H1 (cell line): Measurements from ENCODE around the gene VEGFC. TPM values are rescaled to one million over a fixed set of nuclear protein-coding genes. Genes with fewer than 3 reads are reported as not detected.

Experiments used
- CTCF ChIA-PET: fragments of 300-600 bp; sonication (Branson Sonifier 250); formaldehyde crosslinking; loops from one replicate; lab custom pipeline; 2021; ENCODE audit not compliant: partially characterized antibody; lab: Charles Lee
- POLR2A ChIA-PET: fragments of 300-600 bp; sonication (Branson Sonifier 250); formaldehyde crosslinking; loops from one replicate; lab custom pipeline; 2021; ENCODE audit warnings: inconsistent platforms; ENCODE audit not compliant: partially characterized antibody; lab: Charles Lee
- DNase-seq, 2 experiments: peaks; one replicate each; pipeline versions ENCODE4 v3.0.0 to v3.0.0-alpha.2; 2010 to 2022; ENCODE audit warnings: low spot score in 2 of 2, low read depth in 1 of 2, mixed read lengths in 1 of 2
- FAIRE-seq: peaks from 2 replicates; lab custom pipeline; 2011; peaks lifted over from hg19 to GRCh38; lab: Jason Lieb, UNC
- H2AFZ ChIP-seq: 2 replicates; pipeline ENCODE4 v1.8.1; 2012; ENCODE audit warnings: low read length, inconsistent platforms
- H2AK5ac ChIP-seq: 2 replicates; pipeline ENCODE4 v1.6.1; 2013; ENCODE audit warnings: low read depth, low read length
- H2BK120ac ChIP-seq: replicated peaks from 2 replicates; pipeline ENCODE3; 2013; ENCODE audit warnings: low read depth, low read length, inconsistent platforms
- H2BK12ac ChIP-seq: 2 replicates; pipeline ENCODE4 v1.6.1; 2013; ENCODE audit warnings: low read depth, low read length
- H2BK15ac ChIP-seq: 2 replicates; pipeline ENCODE4 v1.6.1; 2013; ENCODE audit warnings: low read length
- H2BK20ac ChIP-seq: 2 replicates; pipeline ENCODE4 v1.6.1; 2013; ENCODE audit warnings: low read length
- H2BK5ac ChIP-seq: 2 replicates; pipeline ENCODE4 v1.6.1; 2013; ENCODE audit warnings: low read depth, low read length
- H3K14ac ChIP-seq: 2 replicates; pipeline ENCODE4 v1.6.1; 2013; ENCODE audit warnings: inconsistent platforms; ENCODE audit not compliant: insufficient read length
- H3K18ac ChIP-seq: 2 replicates; pipeline ENCODE4 v1.6.1; 2013; ENCODE audit warnings: low read length; ENCODE audit errors: extremely low read depth
- H3K23ac ChIP-seq: 2 replicates; pipeline ENCODE4 v1.6.1; 2013; ENCODE audit warnings: inconsistent platforms; ENCODE audit not compliant: insufficient read length
- H3K23me2 ChIP-seq: 2 replicates; pipeline ENCODE4 v1.6.1; 2013; ENCODE audit warnings: low read depth, low read length
- H3K27ac ChIP-seq: 2 replicates; pipeline ENCODE4 v1.6.1; 2011; ENCODE audit warnings: low read depth, low read length, inconsistent platforms
- H3K27me3 ChIP-seq, 4 experiments: replicated peaks in 1 of 4; 1 replicate in 1 of 4; 2 replicates in 3 of 4; pipeline versions ENCODE4 v1.6.1 to v1.8.1; 2011 to 2013; ENCODE audit warnings: low read length in 3 of 4, mild to moderate bottlenecking in 3 of 4, inconsistent platforms in 2 of 4, mixed read lengths in 2 of 4, moderate library complexity in 1 of 4; ENCODE audit not compliant: control insufficient read depth in 3 of 4, insufficient read depth in 3 of 4; ENCODE audit errors: extremely low read depth in 1 of 4
- H3K36me3 ChIP-seq, 4 experiments: 2 replicates each; pipeline versions ENCODE4 v1.6.1 to v1.8.1; 2011 to 2013; ENCODE audit warnings: mild to moderate bottlenecking in 4 of 4, low read length in 3 of 4, moderate library complexity in 2 of 4, control low read depth in 1 of 4, inconsistent platforms in 1 of 4; ENCODE audit not compliant: insufficient read depth in 4 of 4, control insufficient read depth in 2 of 4
- H3K4ac ChIP-seq: replicated peaks from 2 replicates; pipeline ENCODE3; 2013; ENCODE audit warnings: low read length, low read depth, mixed read lengths, inconsistent platforms; ENCODE audit not compliant: insufficient read length
- H3K4me1 ChIP-seq, 4 experiments: replicated peaks in 1 of 4; 1 replicate in 1 of 4; 2 replicates in 3 of 4; pipeline versions ENCODE4 v1.6.1 to v1.8.1; 2011 to 2013; ENCODE audit warnings: low read length in 3 of 4, inconsistent platforms in 2 of 4, mixed read lengths in 1 of 4; ENCODE audit not compliant: insufficient read depth in 4 of 4, control insufficient read depth in 3 of 4
- H3K4me2 ChIP-seq, 2 experiments: 2 replicates each; pipeline versions ENCODE4 v1.6.1 to v1.8.1; 2011 to 2013; ENCODE audit warnings: low read depth in 2 of 2, low read length in 2 of 2, control low read depth in 1 of 2, inconsistent platforms in 1 of 2, mild to moderate bottlenecking in 1 of 2; ENCODE audit not compliant: insufficient read depth in 1 of 2
- H3K4me3 ChIP-seq, 4 experiments: fragments of 200-600, 300-600 bp in 1 of 4; sonication (generic), shearing (Covaris generic), sonication (Bioruptor Twin) in 1 of 4; 2 replicates each; pipeline versions ENCODE4 v1.5.1 to v1.8.1; 2011 to 2016; ENCODE audit warnings: low read length in 4 of 4, low read depth in 3 of 4, control low read depth in 2 of 4, inconsistent platforms in 2 of 4, mild to moderate bottlenecking in 2 of 4, mixed read lengths in 1 of 4, moderate library complexity in 1 of 4; ENCODE audit not compliant: insufficient read depth in 2 of 4; ENCODE audit errors: extremely low read depth in 1 of 4
- H3K56ac ChIP-seq: replicated peaks from 2 replicates; pipeline ENCODE3; 2013; ENCODE audit warnings: low read depth, mild to moderate bottlenecking, mixed read lengths, low read length, inconsistent platforms; ENCODE audit not compliant: insufficient read length
- H3K79me1 ChIP-seq: 2 replicates; pipeline ENCODE4 v1.6.1; 2013; ENCODE audit warnings: low read depth, low read length, control low read depth
- H3K79me2 ChIP-seq, 2 experiments: 2 replicates each; pipeline versions ENCODE4 v1.6.1 to v1.8.1; 2012 to 2013; ENCODE audit warnings: low read length in 2 of 2, mild to moderate bottlenecking in 2 of 2, inconsistent platforms in 1 of 2; ENCODE audit not compliant: insufficient read depth in 2 of 2, control insufficient read depth in 1 of 2
- H3K9ac ChIP-seq, 4 experiments: replicated peaks in 1 of 4; 1 replicate in 1 of 4; 2 replicates in 3 of 4; pipeline versions ENCODE4 v1.6.1 to v1.8.1; 2011 to 2013; ENCODE audit warnings: low read depth in 3 of 4, low read length in 3 of 4, control low read depth in 2 of 4, mild to moderate bottlenecking in 2 of 4, moderate library complexity in 2 of 4, inconsistent platforms in 1 of 4; ENCODE audit errors: extremely low read depth in 1 of 4
- H3K9me3 ChIP-seq, 2 experiments: 2 replicates each; pipeline versions ENCODE4 v1.6.1 to v1.8.1; 2012 to 2013; ENCODE audit warnings: mild to moderate bottlenecking in 2 of 2, moderate library complexity in 2 of 2, control low read depth in 1 of 2, inconsistent platforms in 1 of 2, low read depth in 1 of 2, low read length in 1 of 2, mixed read lengths in 1 of 2; ENCODE audit not compliant: insufficient read depth in 2 of 2
- H4K20me1 ChIP-seq, 2 experiments: replicated peaks in 1 of 2; 2 replicates each; pipeline versions ENCODE3 to v1.8.1; 2011 to 2013; ENCODE audit warnings: inconsistent platforms in 2 of 2, low read length in 2 of 2, mild to moderate bottlenecking in 1 of 2; ENCODE audit not compliant: insufficient read depth in 2 of 2, control insufficient read depth in 1 of 2
- H4K5ac ChIP-seq: 2 replicates; pipeline ENCODE4 v1.6.1; 2013; ENCODE audit warnings: low read length, low read depth, mixed read lengths, inconsistent platforms; ENCODE audit not compliant: insufficient read length
- H4K8ac ChIP-seq: 2 replicates; pipeline ENCODE4 v1.8.0; 2013; ENCODE audit warnings: mild to moderate bottlenecking, moderate library complexity, low read length, inconsistent platforms; ENCODE audit not compliant: insufficient read depth; ENCODE audit errors: extremely low read depth
- H4K91ac ChIP-seq: replicated peaks from 2 replicates; pipeline ENCODE3; 2013; ENCODE audit warnings: low read length, mixed read lengths, inconsistent platforms; ENCODE audit not compliant: insufficient read length
- ATF3 ChIP-seq: IDR thresholded peaks from 2 replicates; pipeline ENCODE4 v1.6.1; 2011; ENCODE audit warnings: low read depth, mild to moderate bottlenecking, low read length; ENCODE audit not compliant: insufficient read depth
- CHD2 ChIP-seq: IDR thresholded peaks from 2 replicates; pipeline ENCODE4 v1.6.1; 2012; ENCODE audit warnings: low read length, improper control_type of control experiment
- POLR2AphosphoS5 ChIP-seq: IDR thresholded peaks from 2 replicates; pipeline ENCODE4 v1.6.1; 2011; ENCODE audit warnings: low read depth, low read length
- WGBS, 2 experiments: shearing (Covaris generic) in 1 of 2; methylation state at CpG; one replicate each; pipeline versions ENCODE4 v1.1.6 to v1.1.7; 2013 to 2015; ENCODE audit warnings: low lambda C conversion rate in 2 of 2, mixed read lengths in 2 of 2, inconsistent platforms in 1 of 2, low coverage in 1 of 2, missing lambda C conversion rate in 1 of 2; ENCODE audit not compliant: insufficient replicate concordance in 2 of 2, insufficient coverage in 1 of 2, insufficient read length in 1 of 2; ENCODE audit errors: extremely low coverage in 1 of 2, missing lambda C conversion rate in 1 of 2; 5-methylcytosine and 5-hydroxymethylcytosine counted together
- polyA plus RNA-seq, 7 experiments: library from polyadenylated mRNA; depleted of rRNA in 3 of 7; stranded (reverse) in 5 of 7; unstranded in 2 of 7; fragments of >200 nt in 5 of 7; fragments of 200-250 nt in 2 of 7; gene quantifications; 1 replicate in 5 of 7; 2 replicates in 1 of 7; 4 replicates in 1 of 7; pipeline versions ENCODE4 v1.2.1 to v1.2.3, GENCODE V29; 2011 to 2013; ENCODE audit warnings: missing spikeins in 2 of 7, mixed read lengths in 2 of 7
- total RNA-seq: library from RNA; stranded (reverse); fragmentation: NEBNext Ultra II Directional; extraction: Animal tissue kit (Norgen Biotek cat#: 25700); gene quantifications from 2 replicates; pipeline ENCODE4 v1.2.1, GENCODE V29; 2021

VEGFC gene
- total and polyA plus RNA-seq, 2 of the 8 experiments (the other 6 are each of a cell fraction or from before 2014, with no cell fraction given): 0.53 to 1.4 TPM

- Histone ChIP-seq H2BK20ac (no peak overlapping the region), H2BK15ac (no peak overlapping the region), H3K27ac (no peak overlapping the region), H2BK12ac (no peak overlapping the region), H3K23ac (no peak overlapping the region), H3K4me2 (no peak overlapping the region), H2AK5ac (no peak overlapping the region), H3K79me1 (no peaks in the 10 kb centered on the region), H3K4me1 (no peaks in the 10 kb centered on the region), H3K79me2 (no peaks in the 10 kb centered on the region), H3K27me3 (no peaks in the 10 kb centered on the region), H3K4me3 (no peak overlapping the region), H4K5ac (no peak overlapping the region), H3K18ac (no peak overlapping the region), H4K20me1 (no peaks in the 10 kb centered on the region), H2BK5ac (no peak overlapping the region), H2BK120ac (no peak overlapping the region), H3K9ac (no peak overlapping the region), H3K14ac (no peak overlapping the region), H4K91ac (no peak overlapping the region), H3K36me3 (no peaks in the 10 kb centered on the region), H3K4ac (no peak overlapping the region), H4K8ac (no peak overlapping the region), H3K23me2 (no peaks in the 10 kb centered on the region; the same call in 1 of the 2 replicates), H2AFZ (no peak overlapping the region), H3K56ac (no peak overlapping the region), H3K9me3 (no peaks in the 10 kb centered on the region)
- ChIA-PET CTCF (no interaction called here), POLR2A (no interaction called here)
- FAIRE-seq (no peak), DNase-seq (no peak)
- WGBS, 2 experiments: 86% methylated on average over 3 of the region's 3 CpGs; no CpG with 5 or more reads in 1 of the 2 experiments
- no peak for TF ChIP-seq ATF3
- no peak for TF ChIP-seq POLR2AphosphoS5
- no peak for TF ChIP-seq CHD2
Measured at GRCh38 chr4:176762661-176763308, 29.9 kb downstream of the VEGFC start.
